CD14-positive monocyte (primary cell): Measurements from ENCODE around the gene LECT2. TPM values are rescaled to one million over a fixed set of nuclear protein-coding genes. Genes with fewer than 3 reads are reported as not detected.

Experiments
- DNase-seq, 3 donors: peaks; one replicate each; pipeline ENCODE4 v3.0.0-alpha.2; 2011 to 2022
- H2AFZ ChIP-seq: 2 replicates; pipeline ENCODE4 v1.6.0; 2012; ENCODE audit warnings: mild to moderate bottlenecking, low read depth, low read length, inconsistent platforms; ENCODE audit not compliant: insufficient read depth, poor library complexity, severe bottlenecking
- H3K27ac ChIP-seq, 2 donors: 1 replicate in 1 of 2; 2 replicates in 1 of 2; pipeline ENCODE4 v1.5.1; 2012 to 2013; ENCODE audit warnings: low read length in 2 of 2, control low read depth in 1 of 2, inconsistent platforms in 1 of 2, low read depth in 1 of 2, mild to moderate bottlenecking in 1 of 2
- H3K27me3 ChIP-seq, 2 donors: one replicate each; pipeline versions ENCODE4 v1.6.0 to v1.6.1; 2011 to 2013; ENCODE audit warnings: low read length in 2 of 2; ENCODE audit not compliant: control insufficient read depth in 2 of 2, insufficient read depth in 2 of 2
- H3K36me3 ChIP-seq, 2 donors: replicated peaks in 1 of 2; 1 replicate in 1 of 2; 2 replicates in 1 of 2; pipeline versions ENCODE4 v1.5.1 to v1.6.1; 2012 to 2013; ENCODE audit warnings: low read length in 2 of 2, control low read depth in 1 of 2, inconsistent platforms in 1 of 2, mild to moderate bottlenecking in 1 of 2; ENCODE audit not compliant: insufficient read depth in 2 of 2, control insufficient read depth in 1 of 2
- H3K4me1 ChIP-seq, 2 donors: 1 replicate in 1 of 2; 2 replicates in 1 of 2; pipeline versions ENCODE4 v1.5.1 to v1.6.1; 2012 to 2013; ENCODE audit warnings: low read length in 2 of 2, control low read depth in 1 of 2, inconsistent platforms in 1 of 2, mild to moderate bottlenecking in 1 of 2, moderate library complexity in 1 of 2; ENCODE audit not compliant: insufficient read depth in 2 of 2, control insufficient read depth in 1 of 2
- H3K4me2 ChIP-seq: replicated peaks from 2 replicates; pipeline ENCODE3; 2012; ENCODE audit warnings: low read length, moderate library complexity, mild to moderate bottlenecking; ENCODE audit not compliant: poor library complexity, severe bottlenecking; ENCODE audit errors: extremely low read depth
- H3K4me3 ChIP-seq, 3 experiments: fragments of 200-600 bp in 1 of 3; sonication (generic) in 1 of 3; replicated peaks in 1 of 3; 1 replicate in 2 of 3; 2 replicates in 1 of 3; pipeline ENCODE4 v1.5.1; 2011 to 2013; ENCODE audit warnings: low read length in 3 of 3, mild to moderate bottlenecking in 3 of 3, control low read depth in 2 of 3, low read depth in 2 of 3, inconsistent platforms in 1 of 3, moderate library complexity in 1 of 3
- H3K79me2 ChIP-seq: 2 replicates; pipeline ENCODE4 v1.6.0; 2012; ENCODE audit warnings: mild to moderate bottlenecking, control low read depth, inconsistent platforms, low read length, moderate library complexity; ENCODE audit not compliant: insufficient read depth
- H3K9ac ChIP-seq: 2 replicates; pipeline ENCODE4 v1.6.0; 2017; ENCODE audit warnings: low read length, mild to moderate bottlenecking; ENCODE audit not compliant: insufficient read depth, poor library complexity, severe bottlenecking
- H3K9me3 ChIP-seq, 2 donors: replicated peaks in 1 of 2; 1 replicate in 1 of 2; 2 replicates in 1 of 2; pipeline versions ENCODE4 v1.5.1 to v1.6.1; 2012 to 2013; ENCODE audit warnings: low read length in 2 of 2, control low read depth in 1 of 2; ENCODE audit not compliant: control insufficient read depth in 1 of 2, insufficient read depth in 1 of 2
- H4K20me1 ChIP-seq: 2 replicates; pipeline ENCODE4 v1.6.0; 2012; ENCODE audit warnings: mild to moderate bottlenecking, low read length, control low read depth, moderate library complexity; ENCODE audit not compliant: insufficient read depth
- H3K27ac Mint-ChIP-seq, 7 donors: one replicate each; pipeline ENCODE4 v1.8.0; 2020; ENCODE audit warnings: mild to moderate bottlenecking in 7 of 7, mixed read lengths in 7 of 7, moderate library complexity in 6 of 7, inconsistent platforms in 2 of 7
- H3K27me3 Mint-ChIP-seq, 3 donors: one replicate each; pipeline ENCODE4 v1.8.0; 2021 to 2022; ENCODE audit warnings: low read depth in 3 of 3, mild to moderate bottlenecking in 3 of 3, mixed read lengths in 3 of 3, moderate library complexity in 3 of 3, inconsistent platforms in 1 of 3
- H3K36me3 Mint-ChIP-seq, 2 donors: one replicate each; pipeline ENCODE4 v1.8.0; 2020; ENCODE audit warnings: mixed read lengths in 2 of 2, inconsistent platforms in 1 of 2, mild to moderate bottlenecking in 1 of 2
- H3K4me1 Mint-ChIP-seq: one replicate; pipeline ENCODE4 v1.8.0; 2020; ENCODE audit warnings: mild to moderate bottlenecking, mixed read lengths
- H3K4me3 Mint-ChIP-seq, 2 donors: one replicate each; pipeline ENCODE4 v1.8.0; 2020; ENCODE audit warnings: mild to moderate bottlenecking in 2 of 2, mixed read lengths in 2 of 2, moderate library complexity in 1 of 2
- H3K9me3 Mint-ChIP-seq, 7 donors: one replicate each; pipeline ENCODE4 v1.8.0; 2020 to 2022; ENCODE audit warnings: mixed read lengths in 7 of 7, mild to moderate bottlenecking in 6 of 7, moderate library complexity in 6 of 7, inconsistent platforms in 2 of 7
- WGBS: methylation state at CpG from one replicate; pipeline ENCODE4 v1.1.5; 2013; ENCODE audit warnings: missing lambda C conversion rate; ENCODE audit not compliant: insufficient coverage; 5-methylcytosine and 5-hydroxymethylcytosine counted together
- intact Hi-C, 2 donors: fragments of 100-400 bp; cut with micrococcal nuclease; formaldehyde crosslinking; loops; one replicate each; pipeline versions ENCODE4 v1.15.0 to v1.15.1; 2023
- polyA plus RNA-seq, 3 donors: library from polyadenylated mRNA; depleted of rRNA in 1 of 3; unstranded in 2 of 3; stranded (reverse) in 1 of 3; fragments of 300-500 nt in 2 of 3; fragments of >200 nt in 1 of 3; fragmentation: Illumina TruSeq in 2 of 3; gene quantifications; 1 replicate in 2 of 3; 2 replicates in 1 of 3; pipeline ENCODE4 v1.2.3, GENCODE V29; 2012 to 2021
- TF ChIP-seq, protein P1 (sequence below): fragments of 200-600 bp; IDR thresholded peaks from one replicate; pipeline ENCODE4 v1.8.0; 2022; ENCODE audit warnings: antibody characterized with exemption, mild to moderate bottlenecking

Gene LECT2
- polyA plus RNA-seq, 3 donors = not detected

DNA sequence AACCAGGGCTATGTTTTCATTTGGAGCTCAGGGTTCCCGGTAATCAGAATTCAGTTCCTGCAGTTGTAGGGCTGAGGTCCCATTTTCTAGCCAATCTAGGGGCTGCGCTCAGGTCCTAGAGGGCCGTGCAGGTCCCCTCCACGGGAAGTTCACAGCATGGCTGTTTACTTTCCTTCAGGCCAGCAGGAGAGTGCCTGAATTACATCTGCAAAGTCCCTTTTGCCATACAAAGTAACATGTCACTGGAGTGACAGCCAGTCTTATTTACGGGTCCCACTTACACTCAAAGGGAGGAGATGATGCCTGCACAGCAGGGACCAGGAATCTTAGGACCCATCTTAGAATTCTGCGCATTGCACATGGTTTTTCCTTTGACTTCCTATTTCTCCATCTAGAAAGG is 44.1 kb upstream of the LECT2 start:
- Histone ChIP-seq H3K27ac (peak overlapping the region; percentile 73 to 88), H3K9me3 (no peaks in the 10 kb centered on the region), H4K20me1 (no peaks in the 10 kb centered on the region), H3K9ac (no peak overlapping the region), H2AFZ (no peak overlapping the region), H3K27me3 (no peaks in the 10 kb centered on the region), H3K79me2 (no peaks in the 10 kb centered on the region), H3K4me1 (peaks cover 49 to 65% of the 10 kb centered on the region in 2 donors), H3K36me3 (no peaks in the 10 kb centered on the region), H3K4me3 (peak overlapping the region in 1 of 3 experiments; percentile 23), H3K4me2 (peak overlapping the region; percentile 37)
- Mint-ChIP-seq H3K27me3 (peaks cover 3 to 16% (median 5%) of the 10 kb centered on the region in 3 donors), H3K9me3 (no peaks in the 10 kb centered on the region), H3K27ac (peak overlapping the region; percentile 93 to 97 (median 96)), H3K4me3 (peak overlapping the region in 1 of 2 donors; percentile 60), H3K36me3 (peaks cover 0 to 3% of the 10 kb centered on the region in 2 donors), H3K4me1 (peaks cover 61% of the 10 kb centered on the region)
- no peak for DNase-seq
- WGBS = 84% methylated on average over 6 of the region's 6 CpGs
- intact Hi-C loops = loop anchor here in 1 of 2 donors (5.0 kb wide), 1 partner anchor 33 kb away; no protein-coding TSS in a partner anchor
- TF ChIP-seq, protein P1, sequence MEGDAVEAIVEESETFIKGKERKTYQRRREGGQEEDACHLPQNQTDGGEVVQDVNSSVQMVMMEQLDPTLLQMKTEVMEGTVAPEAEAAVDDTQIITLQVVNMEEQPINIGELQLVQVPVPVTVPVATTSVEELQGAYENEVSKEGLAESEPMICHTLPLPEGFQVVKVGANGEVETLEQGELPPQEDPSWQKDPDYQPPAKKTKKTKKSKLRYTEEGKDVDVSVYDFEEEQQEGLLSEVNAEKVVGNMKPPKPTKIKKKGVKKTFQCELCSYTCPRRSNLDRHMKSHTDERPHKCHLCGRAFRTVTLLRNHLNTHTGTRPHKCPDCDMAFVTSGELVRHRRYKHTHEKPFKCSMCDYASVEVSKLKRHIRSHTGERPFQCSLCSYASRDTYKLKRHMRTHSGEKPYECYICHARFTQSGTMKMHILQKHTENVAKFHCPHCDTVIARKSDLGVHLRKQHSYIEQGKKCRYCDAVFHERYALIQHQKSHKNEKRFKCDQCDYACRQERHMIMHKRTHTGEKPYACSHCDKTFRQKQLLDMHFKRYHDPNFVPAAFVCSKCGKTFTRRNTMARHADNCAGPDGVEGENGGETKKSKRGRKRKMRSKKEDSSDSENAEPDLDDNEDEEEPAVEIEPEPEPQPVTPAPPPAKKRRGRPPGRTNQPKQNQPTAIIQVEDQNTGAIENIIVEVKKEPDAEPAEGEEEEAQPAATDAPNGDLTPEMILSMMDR = no peak

DNA sequence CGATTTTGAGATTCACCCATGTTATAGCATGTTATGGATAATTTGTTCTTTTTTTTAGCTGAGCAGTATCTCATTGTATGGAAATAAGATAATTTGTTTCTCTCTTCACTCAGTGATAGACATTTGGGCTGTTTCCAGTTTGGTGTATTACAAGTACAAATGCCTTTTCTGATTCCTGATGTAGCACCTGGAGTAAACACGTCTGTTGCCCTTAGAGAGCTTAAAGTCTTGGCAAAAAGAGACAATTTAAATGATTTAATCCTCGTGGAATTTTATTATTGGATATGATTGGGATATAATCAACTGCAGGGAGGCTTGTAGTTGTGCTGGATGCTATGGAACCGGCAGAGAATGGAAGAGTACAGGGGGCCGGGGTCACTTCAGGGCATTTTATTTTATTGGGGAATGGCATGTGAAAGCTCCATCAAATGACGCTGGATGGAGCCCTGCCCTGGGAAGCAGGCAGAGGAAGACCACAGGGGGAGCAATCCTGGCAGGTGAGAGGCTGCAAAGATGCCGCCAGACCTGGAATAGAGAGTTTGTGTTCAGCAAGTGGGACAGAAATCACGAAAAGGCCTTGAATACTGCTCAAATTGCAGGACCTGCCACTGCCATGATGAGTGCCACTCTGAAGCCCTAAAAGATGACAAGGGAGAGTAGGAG is 43.0 kb upstream of the LECT2 start:
- H3K9me3 ChIP-seq = no peaks in the 10 kb centered on the region
- no peaks in the 10 kb centered on the region for H3K27me3 ChIP-seq
- peak overlapping the region in 5 of 7 donors; percentile 42 to 96 (median 94) for H3K27ac Mint-ChIP-seq
- H3K27me3 Mint-ChIP-seq = peaks cover 3 to 19% (median 5%) of the 10 kb centered on the region in 3 donors
- 96% methylated on average over 6 of the region's 8 CpGs for WGBS
- peak overlapping the region in 1 of 2 donors; percentile 88 for H3K27ac ChIP-seq
- H3K36me3 Mint-ChIP-seq = peaks cover 0 to 3% of the 10 kb centered on the region in 2 donors
- peaks cover 49 to 65% of the 10 kb centered on the region in 2 donors for H3K4me1 ChIP-seq
- TF ChIP-seq, protein P1 = no peak
- DNase-seq = no peak
- H3K9me3 Mint-ChIP-seq = no peaks in the 10 kb centered on the region
- H3K36me3 ChIP-seq = no peaks in the 10 kb centered on the region
- no peak overlapping the region for H3K4me3 ChIP-seq
- H3K4me3 Mint-ChIP-seq = no peak overlapping the region
- no peak overlapping the region for H2AFZ ChIP-seq
- no peaks in the 10 kb centered on the region for H3K79me2 ChIP-seq
- H3K4me1 Mint-ChIP-seq = peaks cover 61% of the 10 kb centered on the region
- intact Hi-C loops = loop anchor here in 1 of 2 donors (5.0 kb wide), 1 partner anchor 34 kb away; no protein-coding TSS in a partner anchor
- no peak overlapping the region for H3K4me2 ChIP-seq
- no peaks in the 10 kb centered on the region for H4K20me1 ChIP-seq
- H3K9ac ChIP-seq = no peak overlapping the region
